GM19463 (cell line): ENCODE data around the gene CSHL1.

Source experiments
- ATAC-seq: cut with Tn5 transposase; IDR thresholded peaks from one replicate; pipeline ENCODE4 v1.9.1; 2021; ENCODE audit warnings: mild to moderate bottlenecking, moderate library complexity; ENCODE audit not compliant: unreplicated experiment

CSHL1 gene

DNA sequence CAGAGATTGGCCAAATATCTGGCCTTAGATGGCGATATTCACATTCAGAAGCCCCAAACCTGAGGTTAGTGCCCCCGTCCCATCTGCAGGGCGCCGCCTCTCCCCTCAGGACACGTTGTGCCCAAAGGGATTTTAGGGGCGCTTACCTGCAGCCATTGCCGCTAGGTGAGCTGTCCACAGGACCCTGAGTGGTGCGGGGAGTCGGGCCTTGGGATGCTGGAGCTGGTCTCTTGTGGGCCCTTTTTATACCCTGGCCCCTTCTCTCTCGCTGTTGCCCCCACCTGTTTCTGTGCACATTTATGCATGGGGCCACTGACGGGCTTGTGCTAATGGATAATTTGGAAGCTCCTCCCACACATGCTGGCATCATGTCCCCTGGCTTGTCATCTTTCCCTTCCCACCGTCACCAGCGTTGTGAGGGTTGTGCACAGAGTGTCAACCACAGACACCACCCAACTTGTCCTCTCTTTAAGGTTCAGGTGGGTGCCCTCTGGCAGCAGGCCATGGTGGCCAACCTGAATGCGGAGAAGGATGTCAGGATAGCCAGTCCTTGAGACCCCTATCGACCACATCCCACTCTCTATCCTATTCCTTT lies at the start of gene CSHL1:
TSS of gene CSHL1 (minus strand) at position 218 of the 595 bp plus-strand sequence. CDS start at position 156, 62 bp downstream.
- ATAC-seq: no peak

DNA sequence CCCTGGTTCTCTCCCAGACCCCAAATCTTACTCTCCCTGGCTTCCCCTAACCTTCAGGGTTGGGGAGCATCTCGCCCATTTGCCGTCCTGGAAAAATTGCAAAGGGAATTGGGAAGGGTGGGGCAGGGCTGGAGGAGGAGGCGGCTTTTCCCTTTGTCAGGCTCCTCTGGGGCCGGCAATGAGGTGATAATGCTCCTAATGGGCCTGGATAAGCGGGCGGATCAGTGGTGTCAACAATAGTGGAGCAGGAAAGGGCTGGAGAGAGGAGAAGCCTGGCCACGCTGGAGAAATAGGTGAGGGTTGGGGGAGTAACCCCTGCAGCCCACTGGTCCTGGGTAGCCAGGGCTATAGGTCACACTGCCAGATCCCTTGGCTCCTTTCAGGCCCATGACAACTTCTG lies 49.4 kb upstream of the CSHL1 start:
- no peak for ATAC-seq

DNA sequence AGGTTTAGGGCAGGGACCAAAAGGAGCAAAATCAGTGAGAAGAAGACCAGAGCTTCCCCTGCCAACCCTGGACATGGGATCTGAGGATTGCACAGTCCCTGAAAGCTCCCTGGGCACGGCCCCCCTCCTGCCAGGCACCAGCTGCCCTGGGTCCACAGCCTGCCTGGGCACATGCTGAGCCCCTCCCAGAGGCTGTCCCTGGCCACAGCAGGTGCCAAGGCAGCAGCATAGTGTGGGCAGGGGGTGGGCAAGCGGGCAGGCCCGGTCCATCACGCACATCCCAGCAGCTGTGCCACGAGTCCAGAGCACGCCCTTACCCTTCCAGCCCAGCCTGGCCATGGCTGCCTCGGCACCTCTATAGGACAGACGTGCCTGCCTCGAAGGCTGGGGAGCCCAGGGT lies 48.9 kb upstream of the CSHL1 start:
- ATAC-seq: no peak

DNA sequence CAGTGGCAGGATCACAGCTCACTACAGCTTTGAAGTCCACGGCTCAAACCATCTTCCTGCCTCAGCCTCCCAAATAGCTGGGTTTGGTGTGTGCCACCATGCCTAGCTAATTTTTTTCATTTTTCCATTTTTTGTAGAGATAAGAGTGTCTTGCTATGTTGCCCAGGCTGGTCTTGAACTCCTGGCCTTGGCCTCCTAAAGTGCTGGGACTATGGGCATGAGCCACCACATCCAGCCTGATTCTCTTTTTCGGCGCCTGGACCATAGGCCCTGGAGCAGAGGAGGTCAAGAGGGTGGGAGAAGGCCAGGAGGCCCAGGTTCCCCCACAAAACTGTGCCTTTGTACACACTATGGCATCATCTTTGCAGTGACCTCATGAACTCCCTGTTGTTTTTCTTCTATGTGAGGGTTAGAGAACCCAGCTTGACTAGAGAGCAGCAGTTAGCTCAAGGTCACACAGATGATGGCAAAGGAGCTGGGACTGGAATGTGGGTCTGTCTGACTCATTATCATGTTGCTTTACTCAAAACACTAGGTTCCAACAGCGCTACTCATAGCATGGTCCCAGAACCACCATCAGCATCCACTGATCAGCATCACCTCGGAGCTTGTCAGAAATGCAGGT lies 45.4 kb upstream of the CSHL1 start:
- ATAC-seq: no peak

DNA sequence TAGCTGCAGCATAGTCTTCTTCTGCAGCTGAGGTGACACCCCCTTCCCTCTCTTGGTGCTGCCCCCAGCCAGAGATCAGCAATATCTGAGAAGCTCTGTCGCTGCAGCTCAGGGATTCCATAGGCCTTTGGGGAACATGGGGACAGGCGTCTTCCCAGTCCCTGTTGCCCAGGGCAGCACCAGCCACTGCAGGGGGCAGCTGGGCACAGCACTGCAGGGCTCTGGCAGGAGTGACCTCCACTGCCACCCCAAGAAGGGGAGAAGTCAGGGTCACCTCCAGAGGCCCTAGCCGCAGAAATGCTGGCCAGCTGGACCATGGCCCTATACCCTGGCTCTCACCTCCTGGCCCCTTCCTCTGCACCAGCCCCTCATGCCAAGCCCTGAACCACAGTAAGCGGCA lies 44.7 kb upstream of the CSHL1 start:
- ATAC-seq: no peak

DNA sequence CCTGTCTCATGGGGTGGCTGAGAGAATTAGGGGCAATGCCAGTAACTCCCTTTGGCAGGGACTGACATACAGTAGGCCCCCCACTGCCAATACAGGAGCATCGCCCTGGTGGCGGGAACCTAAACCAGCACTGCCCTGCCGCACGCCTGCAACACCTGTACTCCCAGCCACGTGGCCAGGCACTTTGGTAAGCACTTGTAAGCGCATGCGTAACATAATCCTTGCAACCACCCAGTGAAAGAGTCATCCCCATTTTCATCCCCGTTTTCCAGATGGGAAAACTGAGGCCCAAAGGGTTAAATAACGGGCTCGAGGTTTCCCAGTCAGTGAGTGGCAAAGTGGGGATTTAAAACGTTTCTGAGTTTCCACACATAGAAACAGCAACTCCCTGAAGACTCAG lies 44.2 kb upstream of the CSHL1 start:
- no peak for ATAC-seq

DNA sequence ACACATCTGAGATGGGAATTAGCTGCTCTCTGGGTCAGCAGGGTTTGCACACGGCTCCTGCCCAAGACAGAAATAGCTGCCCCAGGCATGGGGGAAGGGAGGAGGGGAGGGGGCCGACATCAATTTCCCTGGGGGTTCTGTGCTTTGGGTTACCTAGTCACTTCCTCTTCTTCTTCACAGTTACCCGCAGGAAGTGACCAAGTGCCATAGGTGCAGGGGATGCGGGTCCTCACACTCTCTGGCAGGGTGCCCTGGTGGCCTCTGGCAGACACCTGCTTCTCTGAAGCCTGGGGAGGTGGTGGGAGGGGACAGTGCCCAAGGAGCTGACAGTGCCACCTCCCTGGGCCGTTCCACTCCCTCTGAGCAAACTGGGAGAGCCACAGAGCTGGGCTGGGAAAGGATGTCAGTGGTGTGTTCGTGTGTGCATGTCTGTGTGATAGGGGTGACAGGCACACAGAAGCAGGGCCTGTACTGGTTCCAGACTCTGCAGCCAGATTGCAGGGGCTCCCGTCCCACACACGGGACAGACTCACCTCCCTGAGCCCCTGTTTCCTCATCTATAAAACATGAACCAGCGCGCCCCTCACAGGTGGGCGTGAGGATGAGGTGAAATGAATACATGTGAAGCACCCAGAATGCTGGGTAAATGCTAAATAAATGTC lies 43.5 kb upstream of the CSHL1 start:
- ATAC-seq: no peak

DNA sequence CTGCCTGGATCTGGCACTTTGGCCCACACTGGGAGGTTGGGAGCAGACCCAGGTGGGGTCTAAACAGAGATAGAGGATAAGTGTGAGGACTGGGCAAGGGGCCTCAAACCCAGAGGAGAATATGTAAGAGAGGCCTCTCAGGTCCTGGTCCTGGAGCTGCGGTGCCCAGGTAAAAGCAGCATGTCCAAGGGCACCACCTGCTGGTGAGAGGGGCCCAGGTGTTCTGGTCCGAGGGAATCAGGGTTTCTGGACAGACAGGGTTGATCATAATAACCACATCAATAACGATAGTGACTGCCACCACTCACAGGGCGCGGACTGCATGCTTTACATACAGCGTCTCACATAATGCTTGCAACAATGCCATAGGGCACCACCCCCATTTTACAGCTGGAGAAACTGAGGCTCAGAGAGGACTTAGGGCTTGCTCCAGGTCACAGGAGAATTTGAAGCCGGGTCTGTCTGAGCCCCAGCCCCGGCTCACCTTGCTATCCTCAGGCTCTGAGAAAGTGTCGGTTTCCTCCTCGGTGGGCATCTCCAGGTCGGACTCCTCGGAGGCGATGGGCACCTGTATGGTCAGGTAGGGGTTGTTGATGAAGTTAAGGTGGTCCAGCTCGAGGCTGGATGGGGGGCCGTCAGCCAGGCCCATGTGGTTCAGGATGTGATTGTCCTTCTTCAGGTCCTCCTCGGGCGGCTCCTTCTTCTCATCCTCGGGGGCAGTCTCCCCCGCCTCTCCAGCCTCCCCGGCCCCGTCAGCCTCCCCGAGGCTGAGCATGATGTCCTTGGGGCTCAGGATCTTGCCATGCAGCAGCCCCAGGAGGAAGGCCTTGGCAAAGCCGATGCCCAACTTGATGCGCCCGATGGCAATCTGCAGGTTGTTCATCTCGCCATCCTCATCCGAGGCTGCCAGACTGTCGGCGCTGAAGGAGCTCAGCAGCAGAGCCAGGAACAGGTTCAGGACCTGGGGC lies 40.2 kb upstream of the CSHL1 start:
- ATAC-seq: no peak

DNA sequence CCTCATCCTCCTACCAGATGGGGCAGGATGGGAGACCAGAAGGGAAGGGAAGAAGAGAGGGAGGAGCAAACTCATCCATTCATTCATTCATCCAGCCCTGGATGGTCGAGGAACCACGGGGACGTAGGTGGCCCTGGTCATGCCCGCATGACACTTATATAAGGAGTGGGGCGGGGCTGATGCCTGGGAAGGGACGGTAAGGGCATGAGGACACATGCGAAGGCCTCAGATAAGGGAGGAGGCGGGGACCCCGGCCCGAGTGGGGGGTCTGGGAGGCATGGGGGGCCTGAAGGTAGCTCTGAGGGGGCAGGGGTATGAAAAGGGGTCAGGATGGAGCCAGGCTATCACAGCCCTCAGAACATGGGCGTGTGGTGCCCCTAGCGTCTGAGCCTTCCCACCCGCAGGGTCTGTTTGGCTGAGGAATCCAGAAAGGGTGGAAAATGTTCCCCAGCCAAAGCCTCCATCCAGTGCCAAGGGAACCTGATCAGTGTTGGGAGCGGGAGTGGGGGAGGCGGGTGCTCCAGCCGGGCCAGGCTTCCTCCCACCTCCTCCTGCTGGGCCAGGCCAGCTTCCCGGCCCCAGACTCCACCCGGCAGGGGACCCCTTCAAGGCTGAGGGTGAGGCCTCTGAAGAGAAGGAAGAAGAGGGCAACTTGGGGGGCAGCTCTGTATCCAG lies 38.7 kb upstream of the CSHL1 start:
- ATAC-seq: no peak

DNA sequence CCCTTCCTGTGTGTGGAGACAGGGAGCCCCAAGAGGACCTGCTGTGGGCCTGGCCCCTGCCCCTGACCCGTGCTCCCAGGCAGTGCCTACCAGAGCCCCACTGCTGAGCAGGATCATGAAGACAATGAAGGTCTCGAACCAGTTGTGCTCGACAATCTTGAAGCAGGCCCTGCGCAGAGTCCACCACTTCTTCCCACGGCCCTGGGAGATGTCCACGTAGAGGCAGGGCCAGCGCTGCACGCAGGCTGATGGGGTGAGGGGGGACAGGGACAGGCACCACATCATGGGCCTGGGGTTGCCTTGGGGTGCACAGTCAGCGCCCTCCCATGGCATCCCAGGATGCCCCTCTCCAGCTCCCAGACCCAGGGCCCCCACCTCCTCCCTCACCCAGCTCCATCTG lies 37.5 kb upstream of the CSHL1 start:
- no peak for ATAC-seq

DNA sequence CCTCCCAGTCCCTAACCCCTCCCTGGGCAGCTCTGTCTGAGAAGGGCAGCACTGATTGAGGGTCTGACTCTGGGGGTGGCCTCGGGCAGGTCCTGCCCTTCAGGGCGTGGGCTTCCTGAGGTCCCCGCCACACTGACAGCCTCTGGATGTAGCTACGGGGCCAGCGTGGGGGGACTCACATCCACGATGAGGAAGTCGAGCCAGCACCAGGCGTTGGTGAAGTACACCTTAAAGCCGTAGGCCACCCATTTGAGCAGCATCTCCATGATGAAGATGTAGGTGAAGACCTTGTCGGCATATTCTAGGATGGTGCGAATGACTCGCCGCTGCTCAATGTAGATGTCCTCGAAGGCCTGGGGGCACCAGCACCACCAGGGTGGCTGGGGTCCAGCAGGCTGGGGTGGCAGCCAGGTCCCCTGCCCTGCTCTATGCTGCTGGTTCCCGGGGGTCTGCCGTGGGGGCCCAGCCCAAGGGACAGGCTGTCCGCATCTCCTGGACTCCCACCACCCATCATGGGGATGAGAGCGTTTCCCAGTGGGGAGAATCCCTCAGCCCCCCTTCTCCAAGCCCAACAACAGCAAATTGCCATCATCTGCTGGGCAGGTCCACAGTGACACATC lies 36.8 kb upstream of the CSHL1 start:
- ATAC-seq: no peak

DNA sequence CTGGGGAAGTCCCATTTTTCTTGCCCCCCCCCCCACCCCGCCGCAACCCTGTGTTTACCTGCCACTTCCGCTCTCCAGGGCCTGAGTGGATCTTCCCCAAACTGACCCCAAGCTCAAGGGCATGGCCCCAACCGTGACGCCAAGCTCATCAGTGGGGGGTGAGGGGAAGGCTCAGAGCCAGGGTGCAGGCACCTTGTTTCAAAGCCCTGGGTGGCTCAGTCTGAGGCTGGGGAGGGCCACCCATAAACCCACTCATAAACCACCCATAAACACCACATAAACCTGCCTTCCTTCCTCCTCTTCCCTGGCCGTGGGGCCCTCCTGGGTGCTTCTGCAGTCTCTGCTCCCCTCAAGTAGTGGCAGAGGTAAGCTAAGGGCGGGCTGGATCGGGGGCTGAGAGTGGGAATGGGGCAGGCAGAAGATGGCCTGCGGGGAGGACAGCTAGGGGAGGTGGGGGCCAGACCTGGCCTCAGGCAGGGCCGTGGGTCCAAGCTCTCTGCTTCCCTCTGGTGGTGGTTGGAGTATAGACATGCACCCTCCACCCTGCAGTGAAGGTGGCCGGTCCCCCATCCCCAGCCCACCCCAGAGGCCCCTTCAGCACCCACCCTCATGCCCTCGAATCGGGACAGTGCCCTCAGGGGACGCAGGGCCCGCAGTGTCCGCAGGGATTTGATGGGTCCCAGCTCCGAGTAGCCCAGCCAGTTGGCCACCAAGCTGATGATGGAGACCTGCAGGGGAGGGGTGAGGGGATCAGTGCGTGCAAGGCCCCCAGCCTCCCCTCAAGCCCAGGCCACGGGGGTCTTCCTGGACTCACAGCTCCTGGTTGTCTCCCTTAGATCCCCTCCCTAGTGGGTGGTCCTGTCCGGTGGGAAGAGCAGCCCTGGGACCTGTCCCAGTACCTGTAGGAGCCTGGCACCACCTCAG lies 35.6 kb upstream of the CSHL1 start:
- ATAC-seq: peak; percentile 49

DNA sequence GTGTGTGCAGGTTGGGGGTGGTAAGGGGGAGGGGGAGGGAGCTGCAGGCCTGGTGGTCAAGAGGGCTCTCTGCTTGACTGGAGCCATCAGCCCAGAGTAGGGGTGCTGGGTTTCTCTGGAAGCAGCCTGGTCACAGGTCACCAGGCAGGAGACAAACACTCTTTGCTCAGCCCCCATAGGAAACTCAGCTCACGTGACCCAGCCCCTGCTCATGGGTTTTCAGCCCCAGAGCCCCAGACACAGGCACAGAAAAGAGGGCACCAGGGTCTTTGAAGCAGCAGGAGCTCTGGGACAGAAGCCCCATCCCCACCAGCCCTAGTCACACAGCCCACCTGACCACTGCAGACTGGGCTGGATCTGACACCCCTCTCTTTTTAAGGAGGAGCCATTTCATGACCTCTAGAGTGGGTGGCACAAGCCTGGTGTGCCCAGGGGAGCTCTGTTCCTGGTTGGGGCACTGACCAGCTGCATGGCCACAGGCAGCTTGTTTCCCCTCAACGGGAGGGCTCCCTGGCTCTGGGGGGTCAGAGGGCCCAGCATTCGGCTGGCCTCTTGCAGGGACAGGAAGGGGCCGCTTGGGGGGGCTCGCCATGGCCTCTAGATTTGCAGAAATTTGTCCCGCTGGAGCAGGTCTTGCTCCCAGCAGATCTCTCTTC lies 34.9 kb upstream of the CSHL1 start:
- ATAC-seq: no peak

DNA sequence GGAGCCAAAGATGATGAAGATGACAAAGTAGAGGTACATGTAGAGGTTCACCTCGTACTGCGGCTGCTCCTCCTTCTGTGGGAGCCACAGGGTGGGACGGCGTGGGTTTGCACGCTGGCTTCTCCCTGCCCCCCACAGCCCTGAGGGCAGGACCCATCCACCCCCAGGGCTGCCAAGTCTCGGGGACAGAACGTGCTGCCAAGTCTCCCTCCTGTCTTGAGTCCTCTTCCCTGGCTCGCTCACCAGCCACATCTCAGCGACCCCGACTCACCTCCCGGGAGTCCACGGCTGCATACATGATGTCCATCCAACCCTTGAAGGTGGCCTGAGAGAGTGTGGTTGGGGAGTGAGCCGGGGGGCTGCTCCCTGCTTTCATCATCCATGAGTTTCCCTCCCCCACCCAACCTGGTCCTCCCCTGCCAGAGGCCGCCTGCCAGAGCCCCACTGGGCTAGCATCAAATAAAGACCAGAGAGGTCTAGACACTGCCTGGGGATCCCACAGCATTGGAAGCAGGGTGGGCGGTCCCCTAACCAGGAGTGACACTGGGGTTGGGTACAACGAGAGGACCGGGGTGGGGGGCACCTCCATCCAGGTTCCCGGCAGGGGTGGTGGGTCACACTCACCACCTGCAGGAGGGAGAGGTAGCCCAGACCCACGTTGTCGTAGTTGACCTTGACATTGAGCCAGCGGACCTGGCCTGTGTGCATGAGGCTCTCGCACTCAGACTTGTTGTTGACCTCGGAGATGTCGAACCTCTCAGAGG lies 33.9 kb upstream of the CSHL1 start:
- no peak for ATAC-seq

DNA sequence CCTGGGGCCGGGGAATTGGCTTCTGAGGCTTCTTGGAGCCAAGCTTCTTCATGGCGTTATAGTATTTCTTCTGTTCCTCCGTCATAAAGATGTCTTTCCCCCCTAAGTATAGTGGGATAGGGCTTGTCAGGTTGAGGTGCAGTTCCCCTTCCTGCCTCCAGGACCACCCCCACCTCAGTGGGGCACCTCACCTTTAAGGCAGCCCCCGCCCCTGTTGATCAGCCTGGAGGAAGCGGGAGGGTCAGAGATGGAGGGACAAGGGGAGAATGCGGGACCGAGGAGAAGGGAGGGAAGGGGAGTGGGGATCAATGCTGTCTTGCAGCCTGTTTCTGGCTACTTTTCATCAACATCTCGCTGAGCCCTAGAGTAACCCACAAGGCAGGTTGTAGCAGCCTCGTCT lies 32.7 kb upstream of the CSHL1 start:
- ATAC-seq: no peak

DNA sequence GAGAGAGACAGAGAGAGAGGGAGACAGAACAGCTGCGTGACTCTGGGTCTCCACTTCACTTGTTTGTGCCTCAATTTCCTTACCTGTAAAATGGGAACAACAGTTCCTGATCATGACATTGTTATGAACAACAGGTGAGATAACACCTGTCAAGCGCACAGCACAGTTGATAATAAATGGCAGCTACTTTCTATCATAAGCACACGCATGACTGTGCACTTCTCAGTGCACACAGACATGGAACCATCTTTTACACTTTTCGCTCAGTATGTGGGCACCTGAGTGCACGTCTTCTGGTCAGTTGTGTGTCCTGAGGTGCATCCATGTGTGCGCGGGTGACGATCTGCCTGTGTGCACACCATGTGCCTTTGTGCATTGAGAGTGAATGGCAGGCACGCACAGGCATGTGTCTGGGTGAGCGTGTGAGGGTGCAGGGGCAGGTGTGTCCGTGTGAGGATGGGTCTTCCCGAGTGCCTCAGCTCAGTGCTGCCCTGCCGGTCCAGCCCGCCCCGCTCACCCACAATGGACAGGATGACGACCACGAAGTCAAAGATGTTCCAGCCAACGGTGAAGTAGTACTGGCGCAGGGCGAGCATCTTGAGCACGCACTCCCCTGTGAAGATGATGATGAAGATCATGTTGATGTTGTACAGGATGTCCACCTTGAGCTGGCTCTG lies 31.4 kb upstream of the CSHL1 start:
- ATAC-seq: no peak

DNA sequence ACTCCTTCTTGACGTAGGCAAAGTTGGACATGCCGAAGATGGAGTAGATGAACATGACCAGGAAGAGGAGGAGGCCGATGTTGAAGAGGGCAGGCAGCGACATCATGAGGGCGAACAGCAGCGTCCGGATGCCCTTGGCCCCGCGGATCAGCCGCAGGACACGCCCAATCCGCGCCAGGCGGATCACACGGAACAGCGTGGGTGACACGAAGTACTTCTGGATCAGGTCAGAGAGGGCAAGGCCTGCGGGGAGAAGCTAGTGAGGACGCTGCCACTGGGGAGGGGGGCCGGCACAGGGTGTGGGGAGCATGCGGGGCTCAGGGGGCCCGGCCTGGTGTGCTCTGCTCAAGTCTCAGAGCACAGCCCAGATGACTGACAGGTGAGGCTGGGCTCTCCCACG lies 30.7 kb upstream of the CSHL1 start:
- no peak for ATAC-seq

DNA sequence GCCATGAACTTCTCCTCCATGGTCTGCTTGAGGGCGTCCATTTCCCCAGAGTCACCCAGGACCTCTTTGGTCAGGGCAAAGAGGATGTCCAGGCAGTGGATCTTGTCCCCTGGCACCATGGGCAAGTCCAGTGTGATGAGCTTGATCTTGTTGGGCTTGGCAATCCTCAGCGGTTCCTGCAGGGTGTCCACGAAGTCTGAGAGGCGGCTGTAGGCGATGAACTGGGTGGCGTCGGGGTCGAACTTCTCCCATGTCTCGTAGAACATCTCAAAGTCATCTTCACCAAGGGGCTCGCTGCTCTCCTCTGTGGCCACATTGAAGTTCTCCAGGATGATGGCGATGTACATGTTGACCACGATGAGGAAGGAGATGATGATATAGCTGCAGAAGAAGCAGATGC lies 30.1 kb upstream of the CSHL1 start:
- no peak for ATAC-seq
